GM12865 (cell line): ENCODE measurements around the gene MINK1.

Source experiments
- DNase-seq: peaks from one replicate; pipeline ENCODE4 v3.0.0; 2010; ENCODE audit warnings: low read depth
- H3K4me3 ChIP-seq: 2 replicates; pipeline ENCODE4 v1.5.1; 2011; ENCODE audit warnings: mild to moderate bottlenecking, low read depth, low read length, control low read depth
- CTCF ChIP-seq: IDR thresholded peaks from 2 replicates; pipeline ENCODE4 v1.5.1; 2011; ENCODE audit warnings: low read length, control low read depth, low read depth, inconsistent platforms; ENCODE audit not compliant: insufficient read depth; ENCODE audit errors: missing control alignments

The MINK1 gene

DNA sequence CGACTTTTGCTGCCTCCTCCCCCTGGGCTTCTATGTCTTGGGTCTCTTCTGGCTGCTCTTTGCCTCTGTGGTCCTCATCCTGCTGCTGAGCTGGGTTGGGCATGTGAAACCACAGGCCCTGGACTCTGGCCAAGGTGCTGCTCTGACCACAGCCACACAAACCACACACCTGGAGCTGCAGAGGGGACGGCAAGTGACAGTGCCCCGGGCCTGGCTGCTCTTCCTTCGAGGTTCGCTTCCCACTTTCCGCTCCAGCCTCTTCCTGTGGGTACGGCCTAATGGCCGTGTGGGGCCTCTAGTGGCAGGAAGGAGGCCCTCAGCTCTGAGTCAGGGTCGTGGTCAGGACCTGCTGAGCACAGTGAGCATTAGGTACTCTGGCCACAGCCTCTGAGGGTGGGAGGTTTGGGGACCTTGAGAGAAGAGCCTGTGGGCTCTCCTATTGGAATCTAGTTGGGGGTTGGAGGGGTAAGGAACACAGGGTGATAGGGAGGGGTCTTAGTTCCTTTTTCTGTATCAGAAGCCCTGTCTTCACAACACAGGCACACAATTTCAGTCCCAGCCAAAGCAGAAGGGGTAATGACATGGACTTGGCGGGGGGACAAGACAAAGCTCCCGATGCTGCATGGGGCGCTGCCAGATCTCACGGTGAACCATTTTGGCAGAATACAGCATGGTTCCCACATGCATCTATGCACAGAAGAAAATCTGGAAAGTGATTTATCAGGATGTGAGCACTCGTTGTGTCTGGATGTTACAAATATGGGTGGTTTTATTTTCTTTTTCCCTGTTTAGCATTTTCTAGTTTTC is 101.2 kb downstream of the MINK1 start:
- H3K4me3 ChIP-seq, result no peak overlapping the region
- TF ChIP-seq CTCF, result peak; percentile 16
- DNase-seq, result peak; percentile 83

GRCh38 chr17:4935650-4936049 is 102.5 kb downstream of the MINK1 start:
- DNase-seq, result no peak
- no peak for TF ChIP-seq CTCF
- no peak overlapping the region for H3K4me3 ChIP-seq

DNA sequence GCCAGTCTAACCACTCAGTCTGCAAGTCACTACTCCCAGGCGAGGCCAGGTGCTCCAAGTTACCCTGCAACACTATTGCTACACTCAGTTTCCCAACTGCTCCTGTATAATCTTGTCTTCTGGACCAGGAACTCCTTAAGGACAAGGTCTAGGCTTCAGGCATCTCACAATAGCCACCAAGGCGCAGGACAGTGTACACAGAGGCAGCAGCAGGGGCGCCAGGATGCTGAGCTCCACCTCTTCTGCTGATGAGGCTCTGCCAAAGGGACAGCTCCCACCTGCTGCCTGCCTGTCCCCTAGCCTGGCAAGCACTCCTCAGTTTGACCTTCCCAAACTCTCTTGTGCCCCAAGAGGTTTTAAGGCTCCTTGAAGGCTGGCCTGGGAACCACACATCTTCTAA is 103.3 kb downstream of the MINK1 start:
- no peak for DNase-seq
- TF ChIP-seq CTCF, result no peak

GRCh38 chr17:4937553-4937952 is 104.4 kb downstream of the MINK1 start:
- no peak overlapping the region for H3K4me3 ChIP-seq
- no peak for TF ChIP-seq CTCF

More for the DNA sequence above, 103.3 kb downstream of the MINK1 start:
- H3K4me3 ChIP-seq, result no peak overlapping the region

DNA sequence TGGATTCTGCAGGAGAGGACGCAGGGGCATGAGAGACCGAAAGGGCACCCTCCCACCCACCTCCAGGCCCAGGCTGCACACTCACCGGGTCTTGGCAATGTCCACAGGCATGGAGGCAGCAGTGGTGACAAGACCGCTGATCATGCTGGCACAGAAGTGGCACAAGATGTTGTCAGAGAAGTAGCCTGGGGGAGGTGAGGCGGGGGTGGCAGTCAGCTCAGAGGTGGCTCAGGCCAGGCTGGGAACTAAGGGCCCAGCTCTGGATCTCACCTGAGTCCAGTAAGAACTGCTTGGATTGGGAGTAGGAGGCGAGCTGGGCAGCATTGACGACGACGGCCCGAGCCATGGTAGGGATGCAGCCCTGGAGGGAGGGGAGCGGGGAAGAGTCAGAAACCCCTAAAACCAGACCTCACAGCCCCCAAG is 104.9 kb downstream of the MINK1 start:
- H3K4me3 ChIP-seq, result no peak overlapping the region
- no peak for TF ChIP-seq CTCF
- DNase-seq, result no peak

More at GRCh38 chr17:4937553-4937952, 104.4 kb downstream of the MINK1 start:
- no peak for DNase-seq

DNA sequence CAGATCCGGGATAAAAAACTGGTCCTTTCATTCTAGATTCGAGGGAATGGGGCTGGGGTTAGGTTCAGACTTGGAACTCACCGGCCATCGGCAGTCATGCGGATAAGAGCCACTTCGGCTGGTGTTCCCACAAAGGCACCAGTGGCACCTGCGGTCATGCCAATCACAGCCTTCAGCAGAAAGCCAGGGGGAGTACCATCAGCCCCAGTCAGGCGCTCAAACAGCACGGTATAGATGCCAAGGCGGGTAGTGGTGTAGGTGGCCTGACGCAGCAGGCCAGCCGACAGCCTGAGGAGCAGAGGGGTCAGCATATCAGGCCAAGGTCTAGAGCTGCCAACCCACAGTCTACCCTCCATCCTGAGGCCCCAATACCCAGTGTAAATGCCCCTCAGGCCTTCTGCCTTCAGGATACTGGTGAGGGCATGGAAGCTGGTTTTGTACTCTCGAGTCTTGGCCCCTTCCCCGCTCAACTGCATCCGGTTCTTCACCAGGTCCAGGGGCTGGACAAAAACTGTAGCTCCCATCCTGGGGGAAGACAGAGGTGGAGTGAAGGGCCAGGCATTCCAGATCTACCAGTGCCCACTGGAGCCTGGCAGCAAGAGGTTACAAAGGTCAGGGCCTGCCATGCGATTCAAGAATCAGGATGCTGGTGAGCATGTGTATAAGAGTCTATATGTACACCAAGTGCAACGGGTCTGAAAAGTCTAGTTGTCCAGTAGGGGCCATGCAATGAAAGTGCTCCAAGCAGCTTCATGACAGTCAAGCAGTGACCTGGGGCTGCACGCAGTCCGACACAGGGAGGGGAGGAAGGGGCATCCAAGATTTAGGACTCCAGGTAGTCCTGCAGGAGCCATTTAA is 105.8 kb downstream of the MINK1 start:
- H3K4me3 ChIP-seq, result peak overlapping the region; percentile 92
- TF ChIP-seq CTCF, result no peak
- peak; percentile 50 for DNase-seq

GRCh38 chr17:4939546-4939795 is 106.3 kb downstream of the MINK1 start:
- no peak for DNase-seq
- no peak for TF ChIP-seq CTCF
- peak overlapping the region; percentile 92 for H3K4me3 ChIP-seq
